ENCODE measurements around the gene FAM72D.
"Not testable (repeated sequence)": the region's sequence is repeated elsewhere in the genome, so short reads cannot be mapped to it uniquely, and the experiment has no call there.

The FAM72D gene

DNA sequence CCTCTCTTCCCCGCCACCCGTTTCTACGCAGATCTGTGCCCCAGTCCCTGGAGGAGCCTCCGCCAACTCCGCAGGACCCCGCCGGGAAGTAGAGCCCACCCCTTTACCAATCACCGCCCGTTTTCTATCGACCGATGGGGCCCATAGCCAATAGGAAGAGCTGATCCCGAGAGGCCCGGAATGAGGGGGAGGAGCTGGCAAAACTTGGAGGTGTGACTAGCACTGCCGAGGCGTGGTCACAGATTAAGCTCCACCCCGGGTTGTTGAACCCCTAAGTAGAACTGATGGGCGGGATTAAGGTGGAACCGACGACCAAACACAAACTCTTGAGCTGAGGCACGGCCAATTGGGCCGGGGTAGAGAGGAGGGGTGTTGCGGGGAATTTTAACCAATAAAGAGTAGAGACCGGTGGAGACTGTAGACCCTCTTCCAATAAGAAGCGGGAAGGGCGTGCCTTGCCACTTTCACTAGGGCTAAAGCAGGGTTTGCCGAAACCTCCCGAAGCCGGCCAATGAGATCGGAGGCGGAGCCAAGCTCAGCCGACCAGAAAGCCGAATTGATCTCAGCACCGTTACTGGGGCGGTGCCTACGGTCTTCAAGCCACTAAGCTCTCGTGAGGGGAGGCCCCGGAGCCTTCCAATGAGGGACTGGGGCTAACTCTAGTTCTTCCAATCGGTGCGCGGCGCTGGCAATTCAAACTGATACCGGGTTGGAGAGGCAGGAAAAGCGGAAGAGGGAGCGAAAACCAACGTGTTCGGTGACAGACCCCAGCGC, at the start of gene FAM72D, which contains the start of gene SRGAP2B:
FAM72D (plus strand) TSS at position 691 of the 774 bp plus-strand sequence. CDS start 874 bp downstream, outside the sequence.
SRGAP2B (minus strand) TSS at position 45 of the 774 bp plus-strand sequence. CDS start 2,427 bp downstream, outside the sequence.
- not testable (repeated sequence) for DNase-seq (ENCODE audit: low read depth)

DNA sequence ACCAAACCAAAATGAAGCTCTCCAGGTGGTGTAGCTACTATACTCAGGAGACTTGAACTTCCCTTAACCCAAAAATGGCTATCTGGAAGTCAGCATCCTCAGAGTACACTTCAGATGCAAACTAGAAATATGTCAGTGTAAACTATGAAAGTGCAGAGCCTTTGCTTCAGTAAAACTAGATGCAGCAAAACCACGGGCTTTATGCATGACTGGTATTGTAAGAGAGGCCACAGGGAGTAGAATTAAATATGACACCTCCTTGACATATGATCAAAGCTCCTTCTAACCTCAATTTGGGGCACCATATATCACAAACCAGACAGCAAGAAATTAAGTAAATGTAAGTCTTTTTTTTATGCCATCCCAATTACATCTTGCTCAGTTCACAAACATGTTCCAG, 48.2 kb upstream of the FAM72D start:
- not testable (repeated sequence) for DNase-seq (ENCODE audit: low read depth)

DNA sequence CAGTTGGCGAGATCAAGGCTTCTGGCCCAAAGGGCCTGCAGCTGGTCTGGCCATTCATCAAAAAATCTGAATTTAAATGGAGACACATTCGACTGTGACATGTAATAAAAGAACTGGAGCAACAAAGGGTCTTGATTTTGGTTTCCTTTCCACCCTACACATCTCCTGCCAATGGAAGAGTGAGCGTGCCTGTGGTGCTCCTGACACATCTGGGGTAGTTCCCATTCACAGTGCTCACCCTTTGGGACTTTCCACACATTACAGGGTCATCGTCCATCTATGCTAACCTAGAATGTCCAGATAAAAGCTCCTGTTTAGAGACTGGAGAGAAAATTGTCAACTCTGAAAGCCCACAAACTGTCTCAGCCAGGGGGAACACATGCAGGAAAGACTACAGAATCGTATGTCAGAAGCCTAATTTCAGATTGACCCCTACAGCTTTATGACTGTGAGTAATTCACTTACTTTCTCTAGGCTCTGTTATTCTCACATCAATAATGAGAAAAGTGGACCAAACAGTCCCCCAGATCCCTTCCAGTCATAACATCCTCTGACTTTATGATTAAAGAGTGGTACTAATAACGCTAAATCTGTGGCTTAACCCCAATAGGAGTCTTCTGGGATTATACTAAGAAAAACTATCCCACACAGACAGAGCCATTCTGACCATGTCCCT, 47.5 kb upstream of the FAM72D start:
- DNase-seq (ENCODE audit: low read depth): not testable (repeated sequence)

DNA sequence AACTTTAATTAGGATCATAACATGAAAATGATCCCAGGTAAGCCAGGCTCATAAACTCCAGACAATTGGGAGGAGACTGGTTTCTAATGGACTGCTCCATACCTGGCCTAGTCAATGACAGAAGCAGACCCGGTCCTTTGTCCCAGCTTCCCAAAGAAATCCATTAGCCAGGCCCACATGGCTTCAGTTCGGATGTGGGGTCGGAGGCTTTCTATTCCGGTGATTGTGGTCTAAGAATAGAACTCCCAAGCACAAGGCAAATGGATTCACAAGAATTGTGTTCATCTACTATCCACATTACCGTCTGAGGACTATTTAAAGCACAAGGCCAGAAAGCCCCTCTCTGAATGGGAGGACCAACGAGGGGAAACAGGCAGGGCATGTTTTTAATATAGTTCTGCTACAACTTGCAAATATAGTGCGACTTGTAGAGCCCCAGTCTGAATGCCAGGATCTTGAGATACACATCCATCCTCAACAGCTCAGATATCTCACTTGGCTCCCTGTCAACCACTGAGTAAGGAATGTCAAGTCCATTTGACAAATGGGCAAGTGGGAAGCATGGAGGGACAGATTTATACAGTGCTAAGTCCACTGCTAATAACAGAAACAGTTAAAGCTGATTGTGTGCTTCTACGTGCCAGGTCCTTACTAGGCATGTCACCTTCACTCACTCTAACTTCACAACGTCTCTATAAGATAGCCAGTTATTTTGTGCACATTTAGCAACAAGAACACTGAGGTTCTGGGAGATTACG, 43.6 kb upstream of the FAM72D start:
- DNase-seq (ENCODE audit: low read depth): not testable (repeated sequence)

DNA sequence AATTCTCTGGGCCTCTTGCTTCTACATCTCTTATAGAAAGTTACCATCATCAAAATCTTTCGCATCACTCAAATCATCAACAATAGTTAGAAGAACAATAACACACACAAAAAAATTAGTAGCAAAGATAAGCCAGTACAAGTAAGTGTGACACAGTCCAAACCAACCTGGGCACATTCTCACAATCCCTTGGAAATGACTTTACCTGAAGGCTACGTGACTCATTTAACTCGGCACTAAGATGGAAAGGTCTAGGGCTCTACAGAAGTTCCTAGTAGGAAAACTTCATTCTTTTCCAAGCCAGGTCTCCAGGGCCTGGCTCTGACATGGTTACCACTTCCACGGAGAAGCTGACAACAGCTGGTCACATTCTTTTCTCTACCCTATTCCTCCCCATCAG, 42.3 kb upstream of the FAM72D start:
- DNase-seq (ENCODE audit: low read depth): not testable (repeated sequence)

DNA sequence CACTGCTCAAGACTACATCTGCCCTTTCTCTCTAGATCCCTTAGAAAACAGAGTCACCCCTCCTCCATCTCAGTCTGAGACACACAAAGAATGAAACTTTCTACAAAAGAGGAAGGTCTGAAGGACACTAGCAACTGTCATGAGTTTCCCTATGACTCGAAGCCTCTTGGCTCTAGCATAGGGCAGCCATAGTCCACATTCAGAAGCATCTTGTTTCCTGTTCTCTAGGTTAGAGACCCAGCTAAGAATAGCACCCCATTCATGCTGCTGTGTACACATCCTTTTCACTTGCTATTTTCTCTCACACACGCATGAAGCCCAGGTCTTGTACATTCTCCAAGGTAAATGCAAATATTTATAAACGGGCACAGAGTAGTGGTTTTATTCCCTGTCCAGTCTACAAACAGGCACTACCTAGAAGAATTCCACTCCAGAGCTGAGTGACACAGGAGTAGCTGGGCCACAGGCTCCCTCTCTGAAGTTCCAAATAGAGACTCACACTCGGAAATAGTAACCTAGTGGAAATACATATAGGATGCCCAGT, 40.5 kb upstream of the FAM72D start:
- not testable (repeated sequence) for DNase-seq (ENCODE audit: low read depth)

DNA sequence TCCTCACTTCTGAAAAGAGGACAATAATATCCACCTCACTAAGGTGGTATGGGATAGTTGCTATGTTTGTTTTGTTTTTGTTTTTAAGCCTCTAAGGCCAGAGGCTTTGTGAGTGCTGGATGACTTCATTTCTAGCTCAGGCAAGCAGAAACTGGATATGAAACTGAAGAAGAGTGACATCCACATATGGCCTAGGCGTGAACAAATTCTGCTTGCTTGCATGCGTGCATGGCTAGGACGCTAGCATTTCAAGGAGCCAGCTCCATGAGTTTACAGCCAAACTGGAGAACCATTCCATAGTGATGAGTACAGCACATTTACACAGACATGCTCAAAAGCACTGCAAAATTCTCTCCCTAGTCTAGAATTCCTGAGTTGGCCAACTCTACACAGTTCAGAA, 37.6 kb upstream of the FAM72D start:
- DNase-seq (ENCODE audit: low read depth): not testable (repeated sequence)

DNA sequence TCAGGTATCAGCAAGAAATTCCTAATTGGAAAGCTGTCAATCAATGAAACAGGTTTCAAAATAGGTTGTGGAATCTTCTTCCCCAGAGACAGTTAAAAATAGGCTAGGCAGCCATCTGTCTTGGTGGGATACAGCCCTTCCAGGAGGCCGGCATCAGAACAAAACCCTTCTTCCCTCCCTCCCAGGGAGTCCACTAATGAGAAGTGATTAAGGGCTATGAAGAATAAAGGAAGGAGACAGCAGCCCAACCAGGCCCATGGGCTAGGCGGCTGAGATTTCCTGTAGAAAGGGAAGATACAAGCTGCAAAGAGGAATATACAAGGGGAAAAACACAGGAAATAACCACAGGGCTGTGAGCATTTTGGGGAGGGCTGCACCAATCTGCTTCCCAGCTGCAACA, 32.5 kb upstream of the FAM72D start:
- not testable (repeated sequence) for DNase-seq (ENCODE audit: low read depth)

DNA sequence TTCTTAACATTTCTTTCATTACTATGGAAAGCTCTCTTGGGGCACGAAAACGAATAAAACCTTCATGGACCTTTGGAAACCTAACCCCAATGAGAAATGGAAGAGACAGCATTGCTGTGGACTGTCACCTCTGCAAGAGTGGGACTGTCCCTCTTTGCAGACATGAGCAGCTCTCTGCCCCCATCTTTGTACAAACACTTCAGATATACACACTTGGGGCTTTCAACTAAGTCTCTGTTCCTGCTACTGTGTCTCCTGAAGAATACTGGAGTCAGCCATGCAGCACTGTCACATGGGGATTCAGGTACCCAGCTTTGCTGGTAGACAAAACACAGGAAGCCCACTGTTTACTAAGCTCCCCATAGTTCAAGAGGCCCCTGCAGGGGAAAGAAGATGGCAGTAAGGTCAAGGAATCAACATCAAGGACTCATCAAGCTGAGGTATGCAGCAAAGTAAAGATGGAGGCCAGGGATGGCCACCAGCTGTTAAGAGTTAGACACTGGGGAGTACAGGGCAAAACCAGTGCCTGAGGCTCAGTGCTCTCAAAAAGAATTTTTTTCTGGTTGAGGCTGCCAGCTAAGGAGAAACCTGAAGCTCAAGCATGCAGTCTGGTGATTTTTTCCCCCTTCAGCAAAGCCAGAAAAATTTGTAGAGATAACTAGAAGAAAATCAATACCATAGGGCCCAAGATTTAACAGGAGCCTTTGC, 31.7 kb upstream of the FAM72D start:
- DNase-seq (ENCODE audit: low read depth): not testable (repeated sequence)

DNA sequence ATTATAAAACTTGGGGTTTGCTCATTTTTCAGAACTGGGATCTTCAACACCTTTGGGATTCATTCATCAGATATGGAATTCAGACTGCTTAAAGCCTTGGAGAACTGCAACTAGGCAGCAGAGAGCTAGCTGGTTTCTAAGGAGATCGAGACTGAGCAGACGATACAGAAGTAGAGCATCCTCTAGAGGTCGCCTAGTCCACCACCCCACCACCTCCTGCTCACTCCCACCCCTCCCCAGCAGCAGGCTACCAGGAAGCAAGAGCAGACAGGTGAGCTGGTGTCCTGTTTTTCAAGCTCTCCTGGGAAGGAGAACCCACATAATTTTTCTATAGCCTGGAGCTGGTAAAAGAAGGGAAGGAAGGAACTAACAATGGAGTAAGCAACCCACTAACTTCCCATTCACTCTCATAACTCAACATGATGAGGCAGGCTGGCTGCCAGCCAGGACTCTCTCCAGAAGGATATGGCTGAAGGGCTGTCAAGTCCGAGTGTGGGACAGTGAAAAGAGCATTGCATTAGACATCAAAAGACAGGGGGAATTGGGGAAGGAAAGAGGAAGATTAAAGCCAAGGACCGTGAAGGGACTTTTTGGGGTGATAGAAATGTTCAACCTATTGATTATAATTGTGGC, 30.5 kb upstream of the FAM72D start:
- DNase-seq (ENCODE audit: low read depth): not testable (repeated sequence)

DNA sequence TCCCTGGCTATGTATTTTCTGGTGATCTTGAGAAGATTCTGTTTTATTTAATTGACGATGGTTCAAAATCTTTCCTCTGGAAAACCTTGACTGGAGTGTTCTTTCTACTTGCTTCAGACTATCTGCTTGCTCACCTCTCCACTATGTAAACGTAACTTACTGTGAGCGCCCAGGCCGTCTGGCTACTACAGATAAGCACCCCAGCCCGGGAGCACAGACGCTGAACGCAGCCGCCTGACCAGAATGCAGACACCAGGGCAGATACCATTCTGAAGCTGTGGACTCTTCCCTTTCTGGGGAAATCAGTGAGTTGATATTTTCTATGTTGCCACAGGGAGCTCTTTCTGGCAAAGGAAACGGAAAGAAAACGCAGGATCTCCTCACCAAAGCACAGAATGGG, 29.3 kb upstream of the FAM72D start:
- not testable (repeated sequence) for DNase-seq (ENCODE audit: low read depth)

DNA sequence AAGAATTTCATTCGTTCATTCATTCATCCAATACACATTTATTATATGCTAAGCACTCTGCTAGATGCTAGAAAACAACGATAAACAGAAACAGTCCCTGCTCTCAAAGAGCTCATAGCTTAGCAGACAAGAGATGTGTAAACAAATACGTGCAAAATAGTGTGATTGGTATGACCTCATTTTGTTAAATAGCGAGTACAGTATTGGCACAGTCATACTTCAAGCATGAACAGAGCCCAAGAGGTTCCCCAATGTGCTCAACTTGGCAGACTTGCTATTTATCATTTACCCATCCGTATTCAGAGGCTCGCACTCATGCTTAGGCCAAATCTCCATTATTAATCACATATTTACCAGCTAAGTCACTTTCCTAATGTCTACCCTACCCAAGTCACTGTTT, 24.2 kb upstream of the FAM72D start:
- DNase-seq (ENCODE audit: low read depth): not testable (repeated sequence)

DNA sequence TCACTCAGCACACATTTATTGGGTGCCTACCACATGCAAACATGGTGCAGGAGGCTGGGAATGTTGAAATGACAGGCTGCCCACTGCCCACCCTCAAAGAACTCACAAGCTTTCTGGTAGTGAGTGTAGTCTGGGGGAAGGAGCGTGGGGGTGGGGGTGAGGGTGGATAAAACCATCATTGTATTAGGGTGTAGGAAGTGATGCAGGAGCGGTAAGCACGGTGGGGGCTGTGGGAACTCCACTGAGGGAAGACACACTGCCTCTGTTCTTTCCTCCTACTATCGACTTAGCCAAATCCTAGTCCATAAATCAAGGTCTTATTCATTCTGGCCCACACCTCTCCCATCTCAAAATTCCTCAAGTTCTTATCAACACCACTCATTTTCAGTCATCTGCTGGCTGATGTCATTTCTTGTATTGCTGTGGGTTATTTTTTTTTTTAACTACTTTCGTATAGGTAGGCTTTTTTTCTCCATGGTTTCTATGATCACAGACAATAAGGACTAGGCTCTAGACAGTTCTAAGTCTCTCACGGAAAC, 21.7 kb upstream of the FAM72D start:
- not testable (repeated sequence) for DNase-seq (ENCODE audit: low read depth)

DNA sequence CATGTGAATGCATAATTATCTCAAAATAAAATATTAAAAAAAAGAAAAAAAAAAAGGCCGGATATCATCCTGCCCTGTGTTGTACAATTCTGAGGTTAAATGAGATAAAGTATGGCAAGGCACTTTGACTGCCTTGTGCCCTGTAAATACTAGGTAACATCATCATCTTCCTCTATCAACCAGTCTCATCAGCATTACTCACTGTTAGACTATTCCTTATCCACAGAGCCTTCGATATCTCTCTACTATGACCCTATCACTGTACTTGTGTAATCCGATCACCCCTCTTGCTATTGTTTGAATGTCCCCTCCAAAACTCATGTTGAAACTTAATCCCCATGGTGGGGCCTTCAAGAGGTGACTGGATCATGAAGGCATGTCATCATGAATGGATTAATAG, 18.9 kb upstream of the FAM72D start:
- not testable (repeated sequence) for DNase-seq (ENCODE audit: low read depth)

DNA sequence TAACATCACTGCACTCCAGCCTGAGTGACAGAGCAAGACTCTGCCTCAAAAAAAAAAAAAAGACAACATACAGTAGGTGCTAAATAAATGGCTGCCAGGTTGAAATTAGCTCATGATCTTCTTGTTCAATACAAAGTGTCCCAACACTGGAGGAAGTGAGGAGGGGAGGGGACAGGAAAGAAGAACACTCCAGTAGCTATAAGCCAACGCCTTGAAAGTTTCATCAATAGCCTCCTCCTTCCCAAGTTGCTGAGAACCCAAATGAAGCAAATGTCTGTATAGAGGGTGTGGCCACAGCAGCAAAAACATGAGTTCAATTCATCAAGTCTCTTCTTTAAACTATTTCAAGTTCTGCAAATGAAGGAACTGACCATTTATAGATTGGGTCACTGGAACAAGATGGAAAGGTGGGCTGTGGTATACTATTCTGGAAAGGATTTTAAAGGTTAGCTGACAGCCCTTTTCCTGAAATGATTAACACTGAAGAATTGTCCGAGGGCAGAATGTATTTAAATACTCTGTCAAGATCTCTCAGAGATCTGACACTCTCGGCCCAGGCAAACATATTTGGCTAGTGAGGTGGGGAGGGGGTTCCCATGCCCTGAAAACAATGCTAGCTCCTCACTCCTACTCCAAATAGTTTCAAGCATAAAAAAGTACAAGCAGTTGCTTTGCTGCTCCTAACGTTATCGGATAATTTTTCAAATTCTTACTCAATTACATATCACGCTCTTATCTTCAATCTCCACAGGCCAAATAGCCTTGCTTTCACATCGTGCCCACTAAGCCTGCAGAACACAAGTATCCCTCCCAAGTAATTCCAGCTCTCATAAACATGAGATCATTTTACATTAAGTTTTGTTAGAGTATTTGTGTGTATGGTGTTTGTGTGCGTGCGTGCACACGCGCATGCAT, 17.6 kb upstream of the FAM72D start:
- DNase-seq (ENCODE audit: low read depth): not testable (repeated sequence)

DNA sequence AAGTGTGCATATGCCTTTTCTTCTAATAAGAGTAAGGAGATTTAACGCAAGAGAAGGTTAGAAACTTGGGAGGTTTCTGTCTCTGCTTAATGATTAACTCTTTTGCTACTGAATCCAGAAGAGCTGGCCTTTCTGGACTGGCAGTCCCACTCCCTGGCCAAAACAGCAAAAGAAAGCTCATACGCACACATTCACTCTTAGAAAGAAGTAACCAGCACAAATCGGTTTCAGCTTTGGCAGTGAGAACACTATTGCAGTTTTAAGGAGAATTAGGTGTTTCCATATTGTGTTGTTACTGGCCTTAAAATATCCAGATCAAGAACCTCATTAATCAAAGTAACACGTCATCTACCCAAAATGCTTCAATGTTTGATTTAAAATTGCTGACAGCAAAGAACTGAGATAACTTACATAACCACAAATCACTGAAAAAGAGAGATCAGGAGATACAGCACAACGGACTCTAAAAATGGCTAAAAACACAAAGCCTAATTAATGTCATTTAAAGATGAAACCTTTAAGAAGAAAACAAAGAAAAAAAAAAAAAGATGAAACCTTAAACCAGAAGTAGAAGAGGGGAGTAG, 16.9 kb upstream of the FAM72D start:
- DNase-seq (ENCODE audit: low read depth): not testable (repeated sequence)

DNA sequence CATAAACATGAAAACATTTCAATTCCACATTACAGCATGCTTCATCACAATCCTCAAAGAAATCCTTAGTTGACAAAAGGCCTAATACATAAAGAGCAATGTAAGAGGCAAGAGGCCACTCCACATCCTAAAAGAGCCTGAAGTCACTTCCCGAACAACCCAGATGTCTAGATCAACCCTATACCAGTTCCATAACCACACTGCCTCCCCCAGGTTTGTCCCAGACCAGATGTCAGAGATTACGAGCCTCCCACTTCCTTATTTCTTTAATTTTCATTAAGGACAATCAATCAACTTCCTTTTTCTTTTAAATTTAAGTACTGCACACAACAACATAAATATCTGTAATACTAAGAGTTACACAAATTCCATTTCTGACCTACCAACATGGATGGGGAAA, 16.0 kb upstream of the FAM72D start:
- not testable (repeated sequence) for DNase-seq (ENCODE audit: low read depth)

DNA sequence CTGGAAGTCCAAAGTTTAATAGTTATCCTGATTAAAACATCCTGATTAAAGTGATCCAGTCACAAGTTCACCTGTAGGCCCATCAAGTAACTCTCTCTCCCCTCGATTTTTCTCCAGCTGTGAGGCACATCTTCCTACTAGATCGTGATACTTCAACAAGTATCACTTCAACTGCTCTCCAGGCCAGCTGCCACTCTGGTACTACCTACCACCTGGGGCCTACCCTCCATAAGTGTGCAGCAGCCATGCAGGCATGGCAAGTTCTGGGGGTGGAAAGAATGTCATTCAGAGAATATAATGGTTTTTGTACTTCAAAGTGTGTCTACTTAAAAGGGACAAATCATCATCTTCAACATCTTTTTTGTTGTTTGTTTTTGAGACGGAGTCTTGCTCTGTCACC, 15.6 kb upstream of the FAM72D start:
- DNase-seq (ENCODE audit: low read depth): not testable (repeated sequence)
